NCI-H82 (cell line): ENCODE results near the gene SLC44A1.

Experiments used
- DNase-seq: peaks from one replicate; lab custom pipeline; 2025; lab: John Stamatoyannopoulos, UW

The SLC44A1 gene

DNA sequence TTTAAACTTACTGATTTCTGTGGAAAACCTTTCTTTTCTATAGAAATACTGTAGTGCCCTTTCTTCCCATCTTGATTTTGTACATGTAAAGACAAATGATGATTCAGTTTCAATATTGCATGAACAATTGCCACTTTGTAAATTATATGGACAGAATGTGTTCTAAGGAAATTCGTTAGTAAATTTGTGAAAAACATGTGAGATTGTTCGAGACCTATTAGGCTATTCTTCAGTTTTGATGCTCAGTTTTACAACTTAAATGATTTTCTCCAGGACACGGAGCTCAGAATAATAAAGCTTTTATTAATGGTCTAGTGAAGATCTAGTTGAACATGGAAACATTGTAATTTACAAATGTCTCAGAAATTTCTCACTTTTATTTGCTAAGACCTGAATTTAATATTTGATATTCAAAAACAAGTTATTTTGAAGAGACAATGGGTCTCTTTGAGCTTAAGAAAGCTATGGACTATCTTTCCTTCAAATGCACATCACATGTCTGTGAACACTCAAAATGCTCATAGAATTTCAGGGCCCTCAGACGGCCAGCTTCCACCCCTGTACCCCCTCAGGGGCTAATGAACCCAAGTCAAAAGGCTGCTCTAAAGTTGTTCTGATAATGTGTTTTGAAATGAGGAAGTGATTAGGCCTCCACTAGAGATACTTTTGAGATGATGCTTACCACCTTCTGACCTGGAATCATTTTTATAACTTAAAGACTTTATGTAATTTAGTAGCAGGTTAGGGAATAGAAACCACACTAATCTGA, 149.3 kb downstream of the SLC44A1 start:
- no peak for DNase-seq

DNA sequence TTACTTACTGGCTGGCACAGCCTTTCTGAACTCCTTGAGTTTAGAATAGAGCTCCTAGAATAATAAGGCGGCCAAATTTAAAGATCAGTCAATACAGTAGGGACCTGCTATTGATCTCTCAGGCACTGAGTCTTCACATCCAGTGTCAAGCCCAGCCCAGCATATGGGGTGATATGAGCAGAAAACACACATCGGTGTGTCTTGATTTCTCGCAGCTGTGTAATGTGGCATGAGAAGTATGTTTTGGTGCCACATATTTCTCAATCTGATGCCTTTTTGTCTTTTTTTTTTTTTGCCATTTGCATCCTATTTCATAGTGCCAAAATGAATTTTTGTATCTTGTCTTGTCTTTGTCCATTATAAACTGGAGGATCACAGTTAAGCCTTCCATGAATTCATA, 152.0 kb downstream of the SLC44A1 start:
- no peak for DNase-seq

DNA sequence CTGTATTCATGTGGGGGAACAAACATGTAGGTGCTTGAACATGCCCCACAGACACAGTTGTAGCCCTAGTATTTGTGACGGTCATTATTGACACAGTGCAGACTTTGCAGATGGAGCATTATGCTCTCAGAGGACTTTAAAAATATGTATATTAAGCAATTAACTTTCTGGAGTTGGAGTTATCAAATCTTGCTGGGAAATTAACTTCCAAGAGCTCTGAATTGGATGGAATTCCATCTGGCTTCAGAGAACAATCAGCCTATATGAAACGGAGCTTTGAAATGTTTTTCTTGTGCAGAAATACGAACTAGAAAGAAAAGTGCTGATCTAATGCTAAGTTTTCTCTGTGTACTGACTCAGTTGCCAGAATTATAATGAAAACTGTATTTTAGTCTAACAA, 152.4 kb downstream of the SLC44A1 start:
- no peak for DNase-seq

DNA sequence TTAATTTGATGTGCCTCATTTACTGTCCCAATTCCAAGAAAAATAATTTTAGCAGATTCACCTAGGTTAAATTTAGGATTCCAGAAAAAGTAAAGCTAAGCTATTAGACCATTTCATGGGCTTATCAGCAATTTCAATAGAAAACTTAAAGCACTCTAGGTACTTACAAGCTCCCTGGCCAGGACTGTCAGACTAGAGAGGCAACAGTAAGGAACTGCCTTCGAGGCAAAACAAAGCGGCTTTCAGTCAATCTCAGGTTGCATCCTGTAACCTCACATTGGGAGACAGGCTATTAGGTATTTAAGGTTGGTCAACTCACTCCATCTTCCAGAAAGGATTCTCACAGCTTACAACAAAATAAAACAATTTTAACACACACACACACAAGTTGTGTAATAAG, 154.7 kb downstream of the SLC44A1 start:
- DNase-seq, result no peak

DNA sequence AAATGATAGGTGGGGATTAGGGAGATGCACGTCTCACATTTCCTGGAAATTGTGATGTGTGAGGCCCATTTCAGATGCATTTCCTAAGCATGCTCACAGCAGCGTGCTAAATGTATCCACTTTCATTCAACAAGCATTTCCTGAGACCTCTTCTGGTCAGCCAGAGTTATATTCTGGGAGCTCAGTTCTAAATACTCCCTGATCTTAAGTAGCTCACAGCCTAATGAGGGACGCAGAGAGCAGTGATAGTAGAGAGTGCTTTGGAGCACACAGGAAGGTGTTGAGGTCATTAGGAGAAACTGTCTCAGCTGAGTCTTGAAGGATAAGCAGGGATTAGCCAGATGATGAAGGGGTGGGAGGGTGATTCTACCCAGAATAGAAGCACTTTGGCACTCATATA, 157.2 kb downstream of the SLC44A1 start:
- peak; percentile 98 for DNase-seq

DNA sequence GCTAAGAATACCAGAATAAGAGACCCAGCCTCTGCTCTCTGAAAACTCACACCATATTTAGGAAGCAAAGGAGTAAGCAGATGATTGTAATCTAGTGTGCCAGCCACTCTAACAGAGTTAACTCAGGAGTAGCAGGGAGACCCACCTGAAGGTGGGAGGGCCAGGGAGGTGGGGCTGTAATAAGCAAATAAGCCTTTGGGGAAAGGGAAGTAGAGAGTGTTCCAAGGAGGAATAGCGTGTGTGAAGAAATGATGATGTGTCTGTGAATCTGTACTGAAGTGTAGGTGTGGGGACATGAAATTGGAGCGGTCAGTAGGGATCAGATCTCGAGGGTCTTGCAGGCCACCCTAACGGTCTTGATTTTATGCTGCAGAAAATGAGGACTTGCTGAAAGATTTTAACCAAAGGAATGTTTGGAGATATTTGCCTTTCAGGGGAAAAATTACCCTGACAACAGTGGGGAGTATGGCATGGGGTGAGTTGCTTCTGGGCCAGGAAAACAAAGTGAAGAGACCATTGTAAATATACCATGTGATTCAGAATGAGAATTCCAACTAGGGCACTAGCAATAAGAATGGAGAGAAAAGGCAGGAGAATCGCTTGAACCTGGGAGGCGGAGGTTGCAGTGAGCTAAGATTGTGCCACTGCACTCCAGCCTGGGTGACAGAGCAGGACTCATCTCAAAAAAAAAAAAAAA, 159.2 kb downstream of the SLC44A1 start:
- peak; percentile 49 for DNase-seq

DNA sequence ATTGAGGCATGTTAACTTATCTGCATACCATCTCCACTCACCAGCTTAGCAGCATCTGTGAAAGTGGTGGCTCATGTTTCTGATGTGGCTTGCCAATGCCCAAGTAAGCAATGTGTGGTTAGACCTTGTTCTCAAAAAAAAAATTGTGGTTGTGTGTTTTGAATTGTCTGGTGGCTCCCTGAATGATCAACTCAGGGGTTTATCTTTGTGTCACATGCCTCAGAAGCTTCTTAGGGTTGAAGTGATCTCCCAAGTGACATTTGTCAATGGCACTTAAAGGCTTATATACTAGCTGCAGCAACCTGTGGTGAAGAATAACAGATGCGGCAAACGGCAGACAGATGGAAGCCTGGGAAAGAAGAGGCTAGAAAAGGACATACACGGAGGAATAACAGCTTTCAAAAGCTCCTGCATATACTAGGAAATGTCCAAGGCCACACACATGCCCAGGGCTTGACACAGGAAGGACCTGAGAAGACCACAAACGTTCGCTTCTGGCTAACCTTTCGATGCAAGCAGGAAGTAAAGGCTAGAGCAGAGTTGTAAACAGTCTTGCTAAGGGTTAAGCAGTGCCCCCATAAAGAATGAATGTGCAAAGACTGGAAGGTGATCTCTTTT, 161.2 kb downstream of the SLC44A1 start:
- DNase-seq, result peak; percentile 97

DNA sequence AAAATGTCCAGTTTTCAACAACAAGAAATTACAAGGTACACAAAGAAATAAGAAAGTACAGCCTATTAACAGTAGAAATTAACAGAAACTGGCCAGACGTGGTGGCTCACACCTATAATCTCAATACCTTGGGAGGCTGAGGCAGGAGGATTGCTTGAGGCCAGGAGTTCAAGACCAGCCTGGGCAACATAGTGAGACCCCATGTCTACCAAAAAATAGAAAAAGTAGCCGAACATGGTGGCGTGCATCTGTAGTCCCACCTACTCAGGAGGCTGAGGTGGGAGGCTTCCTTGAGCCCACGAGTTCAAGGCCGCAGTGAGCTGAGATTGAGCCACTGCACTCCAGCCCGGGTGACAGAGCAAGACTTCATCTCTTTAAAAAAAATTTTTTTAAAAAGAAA, 161.9 kb downstream of the SLC44A1 start:
- no peak for DNase-seq

DNA sequence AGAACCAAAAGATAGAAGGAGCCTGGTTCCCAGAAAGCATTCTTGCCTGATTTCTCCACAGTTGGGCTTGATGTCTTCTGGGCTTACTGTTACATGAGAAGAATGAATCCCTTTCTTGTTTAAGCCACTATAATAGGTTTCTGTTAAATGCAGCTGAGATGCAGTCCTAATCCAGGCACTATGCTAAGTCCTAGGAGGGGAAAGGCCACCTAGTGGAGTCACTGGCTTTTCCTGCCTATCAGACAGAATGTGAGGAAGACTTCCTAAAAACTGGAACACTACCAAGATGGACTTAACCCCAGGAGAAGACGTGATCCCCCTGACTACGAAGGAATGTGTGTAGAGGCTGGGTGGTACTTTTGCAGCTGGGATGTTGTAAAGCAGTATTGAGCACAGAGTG, 169.1 kb downstream of the SLC44A1 start:
- peak; percentile 89 for DNase-seq

DNA sequence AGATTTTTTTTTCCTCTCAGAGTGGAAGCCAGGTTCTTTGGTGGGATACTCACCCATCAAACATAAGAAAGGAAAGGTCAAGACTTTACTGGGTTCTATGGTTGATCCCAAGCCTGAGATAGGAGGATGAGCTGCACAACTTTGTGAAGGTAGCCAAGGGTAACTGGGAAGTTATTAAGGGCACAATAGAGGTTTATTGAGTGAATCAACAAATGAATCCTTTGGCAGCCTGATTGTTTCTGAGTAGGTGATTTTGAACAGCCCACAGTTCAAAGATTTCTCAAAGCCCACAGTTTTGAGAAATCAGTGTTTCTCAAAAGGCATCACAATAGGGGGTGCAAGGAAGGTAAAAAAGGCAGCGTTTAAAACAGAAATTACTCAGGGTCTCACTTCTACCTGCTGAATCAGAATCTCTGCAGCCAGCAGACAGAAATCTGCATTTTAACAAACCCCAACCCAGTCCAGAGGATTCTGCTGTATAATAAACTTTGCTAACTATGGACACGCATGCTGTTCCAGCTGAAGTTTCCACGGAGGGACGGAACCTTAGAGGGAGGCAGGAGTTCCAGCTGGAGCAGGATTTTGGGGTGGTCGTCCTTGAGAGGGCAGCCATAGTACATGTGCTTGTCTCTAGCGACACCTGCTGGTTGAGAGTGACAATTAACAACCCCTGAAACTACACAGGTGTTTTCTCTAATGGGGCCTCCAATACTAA, 170.7 kb downstream of the SLC44A1 start:
- peak; percentile 84 for DNase-seq

DNA sequence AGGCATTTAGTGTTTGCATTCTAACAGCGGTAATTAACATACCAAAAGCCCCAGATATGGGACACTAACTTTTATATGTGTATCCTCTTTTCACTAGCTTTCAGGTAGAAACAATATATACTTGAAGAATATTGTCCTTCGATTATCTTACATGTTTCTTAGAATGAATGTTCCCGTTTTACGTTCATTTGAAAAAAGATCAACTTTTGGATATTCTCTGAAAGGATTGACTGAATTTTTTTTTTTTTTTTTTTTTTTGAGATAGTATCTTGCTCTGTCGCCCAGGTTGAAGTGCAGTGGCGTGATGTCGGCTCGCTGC, 171.2 kb downstream of the SLC44A1 start:
- no peak for DNase-seq

DNA sequence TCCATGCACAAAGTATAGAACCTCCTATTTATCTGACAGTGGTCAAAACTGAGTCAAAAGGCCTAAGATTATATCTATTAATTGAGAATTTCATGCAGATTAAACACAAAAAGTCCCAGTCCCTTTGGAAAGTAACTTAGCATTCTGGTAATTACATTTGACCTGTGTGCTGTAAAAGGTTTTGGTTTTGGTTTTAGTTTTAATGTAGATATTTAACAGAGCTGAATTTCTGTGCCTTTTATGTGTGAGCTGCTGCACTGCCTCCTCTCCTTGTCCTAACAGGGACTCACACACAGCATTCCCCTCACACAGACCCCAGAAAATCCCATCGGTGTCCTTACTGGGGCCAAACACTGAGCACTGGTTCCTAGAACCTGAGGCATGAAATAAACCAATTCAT, 172.4 kb downstream of the SLC44A1 start:
- DNase-seq, result no peak

DNA sequence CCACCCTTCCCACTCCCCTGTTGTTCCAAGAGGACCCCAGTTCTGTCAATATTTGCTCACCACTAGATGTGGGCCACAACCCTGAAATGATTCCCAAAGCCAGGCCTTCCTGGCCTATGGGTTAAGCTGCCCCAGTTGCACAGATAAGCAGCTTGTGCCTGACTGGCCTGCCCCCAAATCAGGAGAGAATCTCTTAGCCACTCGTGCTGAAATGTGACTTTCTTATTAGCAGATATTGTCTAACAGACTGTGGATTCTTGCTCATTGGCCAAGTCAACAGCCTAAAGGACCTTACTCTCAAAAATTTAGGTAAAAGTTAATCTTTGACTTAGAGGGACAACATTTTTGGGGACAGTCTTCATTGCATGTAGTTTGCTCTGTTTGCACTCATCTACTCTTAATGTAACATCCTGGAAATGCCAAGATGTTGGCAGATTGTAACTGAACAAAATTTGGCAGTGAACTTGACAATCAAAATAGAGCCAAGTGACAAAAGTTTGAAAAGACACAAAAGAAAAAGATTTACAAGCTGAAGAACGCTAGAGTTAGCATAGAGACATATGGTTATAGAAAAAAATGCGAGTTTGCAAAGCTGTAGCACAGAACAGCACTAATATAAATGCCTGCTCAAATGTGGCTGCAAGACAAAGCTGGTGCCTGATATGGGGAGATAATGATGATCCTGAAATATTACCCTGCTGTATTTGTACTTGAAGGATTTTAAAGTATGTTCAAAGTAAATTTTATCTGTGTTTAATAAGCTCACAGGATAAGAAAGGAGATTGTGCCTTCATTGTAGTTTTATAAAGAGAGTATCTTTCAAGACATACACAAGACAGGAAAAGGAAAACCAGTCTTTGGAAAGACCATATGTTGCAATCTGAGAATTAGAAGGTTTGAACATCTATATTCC, 174.4 kb downstream of the SLC44A1 start:
- DNase-seq, result peak; percentile 19

DNA sequence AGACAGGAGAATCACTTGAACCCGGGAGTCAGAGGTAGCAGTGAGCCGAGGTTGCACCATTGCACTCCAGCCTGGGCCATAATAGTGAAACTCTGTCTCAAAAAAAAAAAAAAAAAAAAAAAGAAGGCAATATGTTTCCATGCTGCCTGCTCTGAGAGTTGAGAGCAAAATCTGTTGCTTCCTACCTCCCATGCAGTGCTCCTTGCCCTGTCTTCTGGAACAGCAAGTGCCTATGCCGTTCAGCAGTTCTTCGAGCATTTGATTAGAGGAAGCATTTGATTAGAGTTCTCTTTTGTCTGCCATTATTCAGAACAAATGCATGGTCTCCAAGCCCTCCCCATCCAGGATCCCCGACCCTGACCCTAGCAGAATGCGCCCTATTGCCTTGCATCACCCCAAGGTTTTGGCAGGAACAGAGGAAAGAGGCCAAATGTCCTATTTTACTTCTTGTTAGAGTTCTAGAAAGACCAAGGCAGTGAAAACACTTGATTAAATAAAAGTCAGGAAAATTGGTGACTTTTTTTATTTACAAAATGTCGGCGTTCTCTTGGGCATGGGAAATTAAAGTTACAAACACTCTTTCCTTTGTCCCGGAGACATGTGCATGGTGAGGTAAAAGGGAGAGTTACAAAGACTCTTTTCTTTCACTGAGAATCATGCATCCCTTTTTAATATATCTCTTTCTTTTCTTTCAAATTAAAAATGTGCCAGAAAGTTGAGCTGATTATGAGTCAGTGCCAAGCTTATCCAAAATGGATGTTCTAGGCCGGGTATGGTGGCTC, 175.6 kb downstream of the SLC44A1 start:
- no peak for DNase-seq

DNA sequence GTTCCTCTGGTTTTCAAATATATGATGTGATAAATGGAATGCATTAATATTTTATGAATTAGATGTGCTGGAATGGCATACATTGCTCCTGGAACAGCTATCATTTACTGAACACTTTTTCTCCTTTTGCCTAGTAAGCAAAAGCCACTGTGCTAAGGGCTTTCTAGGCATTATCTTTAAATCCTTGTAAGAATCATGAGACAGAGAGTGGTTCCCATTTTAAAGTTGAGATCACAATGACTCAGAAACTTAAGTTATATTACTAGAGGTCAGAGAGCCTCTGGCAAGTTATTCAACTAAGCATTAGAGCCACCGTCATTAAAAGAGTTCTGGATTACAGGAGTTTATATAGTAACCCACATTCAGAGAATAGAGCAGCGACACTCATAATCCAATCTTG, 176.7 kb downstream of the SLC44A1 start:
- peak; percentile 33 for DNase-seq

DNA sequence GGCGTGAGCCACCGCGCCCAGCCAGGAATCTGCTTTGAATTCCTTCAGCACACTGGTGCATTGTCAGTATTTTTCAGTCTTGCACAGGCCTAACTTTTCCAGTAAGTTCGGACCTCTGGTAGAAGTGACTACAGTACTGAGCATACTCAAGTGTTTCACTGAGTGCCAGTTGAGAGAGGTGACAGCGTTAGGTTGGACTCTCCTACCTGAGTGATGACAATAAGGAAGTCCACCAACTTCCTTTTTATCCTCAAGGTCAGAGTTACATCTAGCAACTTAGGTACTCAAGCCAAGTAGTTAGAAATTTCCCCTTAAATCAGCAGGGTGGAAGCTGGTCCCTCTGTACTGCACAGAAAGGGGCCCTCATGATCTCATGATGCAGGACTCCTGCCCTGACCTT, 177.4 kb downstream of the SLC44A1 start:
- no peak for DNase-seq

DNA sequence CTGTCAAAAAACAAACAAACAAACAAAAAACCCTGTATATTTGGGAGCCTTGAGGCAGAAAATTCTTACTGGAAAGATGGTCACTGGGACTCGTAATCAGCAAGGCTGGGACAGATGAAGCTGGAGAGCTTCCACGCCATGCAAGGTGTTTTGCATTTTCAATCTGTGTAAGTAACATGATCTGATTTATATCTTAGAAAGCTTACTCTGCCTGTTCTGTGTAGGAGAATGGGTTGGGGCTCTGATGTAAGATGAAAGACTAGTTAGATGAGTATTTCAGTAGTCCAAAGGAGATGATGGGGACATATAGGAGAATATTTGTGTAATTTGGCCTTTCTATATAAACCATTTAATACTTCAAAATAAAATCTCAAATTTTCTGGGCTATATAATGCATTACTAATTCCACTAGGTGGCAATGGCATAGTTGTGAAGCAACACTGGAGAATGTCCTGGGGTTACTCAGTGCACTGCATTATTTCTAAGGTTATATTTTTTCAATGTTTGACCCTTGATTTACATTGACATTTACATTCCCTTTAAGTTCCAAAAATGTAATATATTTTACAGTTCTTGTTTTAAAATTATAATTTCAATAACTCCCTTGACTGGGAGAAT, 181.5 kb downstream of the SLC44A1 start:
- peak; percentile 57 for DNase-seq

DNA sequence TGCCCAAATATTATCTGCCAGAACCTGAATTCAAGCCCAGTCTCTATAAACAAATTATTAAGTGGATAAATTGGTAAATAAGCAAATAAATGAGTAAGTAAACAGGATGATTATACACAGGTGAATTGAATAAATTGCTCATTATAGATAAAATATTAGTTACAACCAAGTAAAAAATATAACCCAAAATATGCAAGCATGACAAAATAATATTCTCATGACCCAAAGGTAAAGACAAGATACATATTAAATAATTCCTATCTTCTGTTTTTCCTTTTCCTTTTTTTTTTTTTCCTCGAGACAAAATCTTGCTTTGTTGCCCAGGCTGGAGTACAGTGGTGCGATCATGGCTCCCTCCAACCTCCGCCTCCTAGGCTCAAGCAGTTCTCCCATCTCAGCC, 182.2 kb downstream of the SLC44A1 start:
- no peak for DNase-seq

DNA sequence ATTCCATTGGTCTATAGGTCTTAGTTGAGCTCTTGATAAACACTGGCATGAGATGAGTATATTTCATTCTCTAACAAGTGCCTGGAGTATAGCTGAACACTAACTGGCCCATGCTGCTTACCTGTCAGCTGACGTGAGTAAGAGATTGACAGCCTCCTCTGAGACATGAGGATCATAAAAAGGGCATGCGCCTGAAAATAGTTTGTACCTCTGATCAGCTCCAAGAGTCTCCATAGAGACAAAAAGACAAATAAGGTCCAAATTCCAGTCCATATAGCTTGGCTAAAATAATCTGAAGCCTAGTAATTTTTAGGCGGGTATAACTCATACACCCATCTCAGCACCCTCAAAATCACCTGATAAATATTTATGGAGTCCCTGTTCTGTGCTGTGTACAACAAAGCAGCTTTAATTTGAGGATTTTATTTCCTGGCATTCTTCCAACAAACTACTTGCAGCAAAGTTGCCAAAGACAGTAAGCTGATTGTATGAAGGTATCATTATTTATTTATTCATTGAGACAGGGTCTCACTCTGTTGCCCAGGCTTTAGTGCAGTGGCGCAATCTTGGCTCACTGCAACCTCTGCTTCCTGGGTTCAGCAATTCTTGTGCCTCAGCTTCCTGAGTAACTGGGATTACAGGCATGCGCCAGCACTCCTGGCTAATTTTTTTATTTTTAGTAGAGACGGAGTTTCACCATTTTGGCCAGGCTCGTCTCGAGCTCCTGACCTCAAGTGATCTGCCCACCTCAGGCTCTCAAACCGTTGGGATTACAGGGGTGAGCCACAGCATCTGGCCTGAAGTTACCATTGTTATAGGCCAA, 187.2 kb downstream of the SLC44A1 start:
- peak; percentile 91 for DNase-seq
